Cerebellar cortex (tissue), 1 donor: ENCODE measurements around the gene RANBP1.

ENCODE experiments used
- DNase-seq: peaks from one replicate; pipeline ENCODE4 v3.0.0-alpha.2; 2015; ENCODE audit warnings: low spot score

Gene RANBP1

DNA sequence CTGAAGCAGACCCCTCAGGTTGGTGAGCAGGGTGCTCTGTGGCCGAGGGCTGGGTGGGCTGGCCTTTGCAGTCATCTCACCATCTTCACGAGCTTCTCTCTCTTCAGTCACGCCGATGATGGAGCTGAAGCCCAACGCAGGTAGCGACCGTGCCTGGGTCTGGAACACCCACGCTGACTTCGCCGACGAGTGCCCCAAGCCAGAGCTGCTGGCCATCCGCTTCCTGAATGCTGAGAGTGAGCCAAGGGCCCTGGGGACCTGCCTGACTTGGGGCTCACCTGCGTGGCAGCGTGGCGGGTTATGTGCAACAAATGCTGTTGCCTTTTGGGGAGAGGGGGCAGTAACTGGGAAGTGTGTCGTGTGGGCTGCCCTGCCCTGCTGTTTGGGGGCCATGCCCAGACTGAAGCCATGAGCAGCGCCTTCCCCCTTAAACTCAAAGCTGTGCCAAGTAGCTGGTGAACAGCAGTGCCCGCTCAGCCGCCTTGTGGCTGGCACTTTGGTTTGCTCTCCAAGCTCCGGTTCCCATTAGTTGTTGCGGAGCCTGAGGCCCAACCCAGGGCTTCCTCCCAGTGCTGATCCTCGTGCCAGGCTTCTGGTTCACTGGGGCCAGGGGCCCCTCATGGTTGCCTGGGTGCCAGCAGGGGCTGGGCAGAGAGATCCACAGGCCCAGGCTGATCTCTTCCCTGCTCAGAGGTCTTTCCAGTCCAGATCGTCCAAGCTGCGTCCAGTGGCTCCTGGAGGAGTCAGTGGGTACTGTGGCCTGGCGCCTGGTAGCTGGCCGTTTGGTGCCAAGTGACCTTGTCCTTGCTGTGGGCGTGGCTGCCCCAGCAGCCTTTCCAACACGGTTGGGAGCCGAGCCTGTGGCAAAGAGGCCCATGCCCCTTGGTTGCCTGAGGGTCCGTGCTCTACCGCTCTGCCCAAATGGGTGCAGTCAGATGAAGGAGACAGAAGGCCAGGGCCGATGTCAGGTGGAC lies 9.6 kb downstream of the RANBP1 start:
- DNase-seq: no peak

DNA sequence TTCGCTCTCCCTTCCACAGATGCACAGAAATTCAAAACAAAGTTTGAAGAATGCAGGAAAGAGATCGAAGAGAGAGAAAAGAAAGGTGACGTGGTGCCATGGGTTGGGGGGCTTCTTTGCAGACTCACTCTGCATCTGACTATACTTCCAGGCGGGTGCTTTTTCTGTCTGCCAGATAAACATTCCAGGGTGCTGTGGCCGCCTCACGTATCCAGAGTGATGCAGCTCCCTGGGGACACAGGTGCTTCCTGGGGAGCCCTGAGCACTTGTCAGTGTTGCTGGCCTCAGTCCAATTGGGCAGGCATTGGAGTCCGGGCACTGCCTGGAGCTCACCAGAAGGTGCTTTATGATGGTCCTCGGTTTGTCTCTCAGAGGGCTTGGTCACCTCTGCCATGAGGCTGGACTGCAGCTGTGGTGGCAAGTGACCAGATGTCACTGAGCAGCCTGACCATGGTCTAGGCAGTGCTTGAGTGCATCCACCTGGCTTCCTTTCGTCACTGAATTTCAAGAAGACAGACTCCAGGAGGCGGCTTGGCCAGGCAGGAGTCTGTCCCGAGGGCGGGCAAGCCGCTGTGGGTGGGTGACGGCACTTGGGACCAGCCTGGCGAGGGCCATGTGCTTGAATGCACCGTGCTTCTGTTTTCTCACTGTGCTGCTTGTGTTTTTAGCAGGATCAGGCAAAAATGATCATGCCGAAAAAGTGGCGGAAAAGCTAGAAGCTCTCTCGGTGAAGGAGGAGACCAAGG lies 10.6 kb downstream of the RANBP1 start:
- no peak for DNase-seq

DNA sequence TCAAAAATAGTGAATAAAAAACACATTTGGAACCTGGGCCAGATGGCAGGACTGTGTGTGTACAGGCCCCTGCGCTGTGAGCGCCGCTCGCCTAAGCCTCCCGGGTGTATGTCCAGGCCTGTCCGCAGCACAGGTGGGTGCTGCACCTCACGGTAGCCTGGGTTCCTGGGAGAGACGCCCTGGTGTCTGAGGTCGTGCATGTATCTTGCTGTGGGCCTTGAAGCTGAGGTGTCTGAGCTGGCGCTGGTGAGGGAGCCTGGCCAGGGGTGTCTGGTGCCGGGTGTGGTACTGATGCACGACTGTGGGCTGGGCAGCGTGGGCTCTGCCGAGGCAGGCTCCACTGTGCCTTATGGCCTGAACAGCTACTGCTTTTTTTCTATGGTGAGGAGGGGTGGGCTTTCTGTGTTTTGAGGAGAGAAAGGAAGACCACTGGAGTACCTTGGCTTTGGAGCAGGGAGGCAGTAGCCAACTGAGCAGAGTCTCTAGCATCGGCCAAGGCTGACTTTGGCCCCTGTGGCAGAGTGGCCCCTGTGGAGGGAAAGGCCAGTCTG lies 11.5 kb downstream of the RANBP1 start:
- DNase-seq: no peak

DNA sequence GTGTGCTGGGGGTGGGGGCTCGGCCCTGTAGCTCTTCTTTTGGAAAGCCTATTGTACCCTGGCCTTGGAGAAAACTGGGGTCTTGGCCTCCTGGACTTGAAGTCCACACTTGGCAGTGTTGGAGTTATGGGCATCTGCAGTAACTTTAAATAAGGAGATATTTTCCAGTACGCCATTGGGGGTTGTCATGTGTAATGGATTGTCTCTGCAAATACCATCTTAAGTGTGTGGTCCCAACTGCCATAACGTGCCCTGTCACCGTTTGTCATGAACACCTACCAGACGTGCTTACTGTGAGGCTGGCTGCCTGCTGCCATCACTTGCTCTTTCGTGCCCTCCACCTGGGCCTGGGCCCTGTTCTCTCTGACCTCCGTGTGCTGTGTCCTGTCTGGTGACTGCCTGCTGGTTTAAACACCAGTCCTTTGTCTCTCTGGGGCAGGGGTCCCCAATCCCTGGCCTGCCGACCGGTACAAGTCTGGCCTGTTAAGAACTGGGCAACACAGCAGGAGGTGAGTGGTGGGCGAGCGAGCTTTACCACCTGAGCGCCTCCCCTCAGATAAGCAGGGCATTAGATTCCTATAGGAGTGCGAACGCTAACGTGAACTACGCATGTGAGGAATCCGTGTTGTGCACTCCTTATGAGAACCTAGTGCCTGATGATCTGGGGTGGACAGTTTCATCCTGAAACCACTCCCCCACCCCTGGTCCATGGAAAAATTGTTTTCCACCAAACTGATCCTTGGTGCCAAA lies 12.1 kb downstream of the RANBP1 start:
- no peak for DNase-seq

DNA sequence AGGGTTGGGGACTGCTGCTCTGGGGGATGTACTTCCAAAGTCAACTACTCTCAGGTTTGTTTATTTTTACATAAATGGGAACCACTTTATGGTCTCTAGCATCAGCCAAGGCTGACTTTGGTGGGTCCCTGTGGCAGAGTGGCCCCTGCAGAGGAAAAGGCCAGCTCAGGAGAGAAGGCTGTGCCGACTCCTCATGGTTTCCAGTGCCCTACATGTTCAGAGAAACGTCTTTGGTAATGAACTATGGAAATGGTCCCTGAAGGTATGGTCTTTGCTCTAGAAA lies 12.7 kb downstream of the RANBP1 start:
- DNase-seq: no peak

DNA sequence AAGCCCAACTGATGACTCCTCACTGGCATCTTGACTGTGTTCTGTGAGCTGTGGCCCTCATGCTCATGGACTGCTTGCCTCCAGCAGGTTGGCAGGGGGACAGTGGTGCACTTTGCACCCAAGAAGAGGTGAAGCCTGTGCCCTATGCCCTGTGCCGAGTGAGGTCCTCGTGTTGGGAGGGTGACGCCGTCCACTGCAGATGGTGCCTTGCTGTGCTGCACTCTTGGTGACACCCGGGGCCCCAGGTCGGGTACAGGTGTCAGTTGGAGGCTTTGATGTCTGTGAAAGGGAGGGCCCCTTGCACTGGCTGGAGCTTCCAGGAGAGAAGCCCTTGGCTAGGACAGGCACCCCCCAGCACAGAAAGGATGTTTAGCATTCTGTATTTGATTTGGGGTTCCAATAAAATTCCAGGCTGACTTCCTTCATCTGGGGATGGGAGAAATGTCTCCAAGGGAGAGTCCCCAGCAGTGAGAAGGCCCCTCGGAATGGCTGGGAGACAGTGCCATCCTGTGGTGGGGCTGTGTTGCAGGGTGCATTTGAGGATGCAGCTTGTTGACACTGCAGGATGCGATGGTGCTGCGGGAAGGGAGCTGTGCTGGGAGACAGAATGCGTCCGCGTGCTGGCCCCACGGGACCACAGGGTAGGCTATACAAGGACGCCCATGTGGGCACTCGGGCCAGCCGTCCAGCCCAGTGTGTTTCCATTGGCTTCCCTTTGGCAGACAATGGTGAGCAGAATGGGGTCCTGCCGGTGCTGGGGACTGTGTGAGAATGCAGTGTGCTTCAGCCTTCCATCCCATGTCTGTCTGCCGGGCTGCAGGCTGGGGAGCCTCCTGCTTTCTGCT lies 13.2 kb downstream of the RANBP1 start:
- peak; percentile 79 for DNase-seq

DNA sequence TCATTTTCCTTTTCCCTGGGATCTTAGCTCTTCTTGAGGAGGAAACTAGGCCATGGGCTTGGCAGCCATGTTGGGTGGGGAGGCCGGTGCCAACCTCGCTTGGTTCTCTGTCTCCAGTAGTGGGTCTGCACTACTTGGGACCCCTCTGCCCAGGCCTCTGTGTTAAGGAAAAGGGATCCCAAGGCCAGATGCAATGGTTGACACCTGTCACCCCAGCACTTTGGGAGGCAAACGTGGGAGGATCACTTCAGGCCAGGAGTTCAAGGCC lies 13.8 kb downstream of the RANBP1 start:
- DNase-seq: no peak

DNA sequence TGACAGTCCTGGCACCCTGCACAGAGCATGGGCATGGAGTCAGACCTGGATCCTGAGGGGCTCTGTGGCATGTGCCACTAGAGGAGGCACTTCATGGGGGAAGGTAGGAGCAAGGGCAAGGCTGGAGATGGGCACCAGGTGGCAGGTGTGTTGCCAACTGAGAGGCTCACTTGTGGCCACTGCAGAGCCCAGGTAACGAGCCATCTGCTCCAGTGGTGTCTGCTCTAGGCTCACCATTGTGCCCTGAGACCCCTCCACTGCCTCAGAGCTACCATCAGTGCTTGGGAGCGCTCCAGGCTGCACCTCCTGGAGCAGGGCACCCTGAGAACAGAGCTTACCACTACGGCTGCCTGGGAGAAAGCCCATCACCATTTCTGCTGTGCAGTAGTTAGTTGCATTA lies 14.4 kb downstream of the RANBP1 start:
- no peak for DNase-seq

DNA sequence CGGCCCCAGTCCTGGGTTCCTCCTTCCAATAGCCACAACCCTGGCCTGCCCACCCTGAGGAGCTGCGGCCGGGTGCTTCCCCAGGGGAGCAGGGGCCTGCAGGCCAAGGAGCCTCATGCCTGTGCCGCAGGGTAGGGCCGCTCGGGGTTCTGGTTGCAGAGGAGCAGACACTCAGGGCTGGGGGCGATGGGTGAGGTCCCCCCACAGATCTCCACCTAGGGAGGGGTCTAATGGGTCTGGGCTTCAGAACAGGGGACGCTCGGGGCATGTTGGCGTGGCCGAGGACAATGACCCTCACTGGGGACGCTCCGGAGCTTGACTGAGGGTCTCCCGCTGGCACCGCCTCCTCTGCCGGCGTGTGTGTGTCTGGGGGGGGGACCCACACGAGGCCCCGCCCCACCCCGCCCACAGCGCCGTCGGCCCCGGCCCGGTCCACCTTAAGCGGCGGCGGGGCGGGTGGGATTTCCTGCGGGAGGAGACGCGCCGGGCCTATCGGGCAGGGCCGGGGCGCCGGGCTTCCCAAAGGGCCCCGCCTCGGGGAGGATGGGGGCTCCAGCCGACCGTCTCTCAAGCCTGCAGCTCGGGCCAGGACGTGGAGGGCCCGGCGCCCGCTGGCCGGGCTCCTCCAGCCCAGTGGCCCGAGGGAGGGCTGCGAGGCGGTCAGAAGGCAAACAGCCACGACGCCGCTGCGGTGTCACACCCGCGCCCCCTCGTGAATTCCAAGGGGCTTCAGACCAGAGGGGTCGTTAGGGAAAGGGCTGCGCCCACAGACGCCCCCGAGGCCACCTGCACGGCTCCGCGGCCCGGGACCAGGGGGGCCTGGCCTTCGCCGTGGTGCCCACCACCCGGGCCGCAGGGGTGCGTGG lies 15.1 kb downstream of the RANBP1 start:
- DNase-seq: peak; percentile 84

DNA sequence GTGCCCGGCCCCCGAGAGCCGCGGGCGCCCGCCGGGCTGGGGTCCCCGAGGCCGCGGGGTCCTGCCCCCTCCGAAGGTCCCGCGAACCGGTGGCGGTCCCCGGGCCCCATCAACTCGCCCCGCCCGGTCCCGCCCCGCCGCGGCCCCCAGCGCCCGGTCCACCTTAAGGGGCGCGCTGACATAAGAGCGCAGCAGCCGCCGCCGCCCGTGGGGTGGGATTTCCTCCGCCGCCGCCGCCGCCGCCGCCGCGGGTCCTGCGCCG lies 15.6 kb downstream of the RANBP1 start, which contains the start of gene ZDHHC8:
TSS of gene ZDHHC8 (plus strand) at position 208 of the 262 bp plus-strand sequence. CDS start 144 bp downstream, outside the sequence.
- DNase-seq: no peak

DNA sequence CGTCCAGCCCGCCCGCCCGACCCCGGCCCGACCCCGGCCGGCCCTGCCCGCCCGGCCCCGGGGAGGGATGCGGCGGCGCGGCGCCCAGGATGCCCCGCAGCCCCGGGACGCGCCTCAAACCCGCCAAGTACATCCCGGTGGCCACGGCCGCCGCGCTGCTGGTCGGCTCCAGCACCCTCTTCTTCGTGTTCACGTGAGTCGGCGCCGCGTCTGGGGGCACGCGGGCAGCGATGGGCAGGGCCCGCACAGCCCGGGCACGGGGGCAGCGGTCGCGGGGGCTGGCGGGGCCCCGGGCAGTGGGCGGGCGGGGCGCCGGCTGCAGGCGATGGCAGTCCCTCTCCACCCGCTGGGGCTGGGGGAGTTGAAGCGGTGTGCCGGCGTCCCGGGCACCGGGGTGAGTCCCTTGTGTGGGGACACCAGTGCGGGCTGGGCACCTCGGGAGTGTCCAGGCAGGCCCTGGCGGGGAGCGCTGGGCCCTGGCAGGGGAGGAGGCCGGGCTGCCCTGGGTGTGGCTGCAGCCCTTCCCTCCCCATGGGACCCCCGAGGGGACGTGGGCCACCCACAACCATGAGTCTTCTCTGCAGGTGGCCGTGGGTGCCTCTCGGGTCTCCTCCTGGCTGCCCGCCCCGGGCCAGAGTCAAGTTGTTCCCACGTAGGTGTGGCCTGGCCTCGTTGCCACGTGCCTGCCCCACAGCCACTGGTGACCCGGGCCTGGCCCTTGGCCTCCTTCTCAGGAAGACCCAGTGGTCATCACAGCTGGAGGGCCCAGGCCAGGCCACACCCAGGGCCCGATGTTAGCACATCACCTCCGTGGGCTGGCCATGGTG lies 16.2 kb downstream of the RANBP1 start:
- DNase-seq: no peak

DNA sequence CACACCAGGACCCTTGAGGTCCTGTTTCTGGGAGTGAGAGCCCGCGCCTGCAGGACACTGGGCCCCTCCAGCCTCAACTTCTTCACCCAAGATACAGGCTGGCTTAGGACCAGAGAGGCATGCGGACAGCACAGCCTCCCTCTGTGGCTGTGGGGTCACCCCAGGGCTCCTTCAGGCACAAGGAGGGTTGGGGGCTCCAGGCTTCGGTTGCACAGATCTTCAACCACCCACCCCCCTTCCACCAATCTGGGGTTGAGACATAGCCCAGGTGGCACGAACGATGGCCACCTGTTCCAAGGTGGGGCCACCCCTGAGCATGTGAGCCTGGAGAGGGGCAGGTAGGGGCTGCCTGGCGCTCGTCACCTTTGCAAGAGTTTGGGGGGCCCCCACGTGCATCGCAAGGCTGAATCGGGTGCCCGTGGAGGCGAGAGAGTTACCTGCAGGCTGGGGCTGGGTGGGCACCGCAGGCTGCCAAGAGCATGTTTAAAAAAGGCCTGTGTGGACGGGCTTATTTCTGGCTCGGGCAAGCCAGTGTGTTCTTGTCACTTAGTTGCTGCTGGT lies 16.9 kb downstream of the RANBP1 start:
- no peak for DNase-seq

DNA sequence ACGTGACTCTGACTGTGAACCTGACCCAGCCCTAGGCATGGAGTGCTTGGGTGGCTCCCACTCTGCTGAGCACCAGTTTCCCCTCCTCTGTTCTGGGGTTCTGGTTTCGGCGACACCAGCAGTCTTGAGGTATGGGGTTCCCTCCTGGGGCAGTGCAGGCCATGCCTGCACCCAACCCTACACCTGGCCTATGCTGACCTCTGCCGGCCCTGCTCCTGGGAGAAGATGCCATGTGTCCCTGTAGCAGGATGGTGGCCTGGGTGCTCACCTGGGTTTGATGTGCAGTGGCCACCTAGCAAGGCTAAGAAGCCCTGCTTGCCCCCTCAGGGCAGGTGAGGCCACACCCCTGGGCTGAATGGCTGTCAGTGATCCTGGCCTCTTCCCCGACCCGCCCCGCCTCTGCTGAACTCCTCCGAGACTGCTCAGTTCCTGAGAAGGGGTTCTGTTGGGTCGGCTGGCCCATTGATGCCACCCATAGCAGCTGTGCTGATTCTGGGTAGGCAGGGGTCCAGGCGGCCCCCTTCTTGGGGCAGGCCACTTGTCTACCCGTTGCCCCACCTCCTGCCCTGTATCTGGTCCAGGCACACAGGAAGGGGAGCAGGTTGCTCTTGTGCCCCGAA lies 18.1 kb downstream of the RANBP1 start:
- no peak for DNase-seq

DNA sequence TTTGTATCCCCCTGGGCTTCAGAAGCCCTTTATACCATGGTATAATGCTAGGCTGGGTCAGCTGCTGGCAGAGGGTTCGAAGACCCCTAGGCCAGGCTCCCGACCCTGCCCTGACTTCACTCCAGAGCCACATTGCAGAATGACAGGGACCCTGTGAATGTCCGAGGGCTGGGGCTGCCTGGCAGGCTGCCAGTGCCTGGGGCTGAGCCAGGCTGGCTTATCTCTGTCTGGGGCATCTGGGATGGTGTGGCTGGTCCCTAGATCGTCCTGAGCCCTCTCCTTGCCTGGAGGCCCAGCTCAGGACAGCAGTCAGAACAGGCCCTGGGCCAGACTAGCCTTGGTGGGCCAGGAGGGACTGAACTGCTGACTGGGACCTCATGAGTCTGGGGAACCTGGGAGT lies 19.4 kb downstream of the RANBP1 start:
- no peak for DNase-seq

DNA sequence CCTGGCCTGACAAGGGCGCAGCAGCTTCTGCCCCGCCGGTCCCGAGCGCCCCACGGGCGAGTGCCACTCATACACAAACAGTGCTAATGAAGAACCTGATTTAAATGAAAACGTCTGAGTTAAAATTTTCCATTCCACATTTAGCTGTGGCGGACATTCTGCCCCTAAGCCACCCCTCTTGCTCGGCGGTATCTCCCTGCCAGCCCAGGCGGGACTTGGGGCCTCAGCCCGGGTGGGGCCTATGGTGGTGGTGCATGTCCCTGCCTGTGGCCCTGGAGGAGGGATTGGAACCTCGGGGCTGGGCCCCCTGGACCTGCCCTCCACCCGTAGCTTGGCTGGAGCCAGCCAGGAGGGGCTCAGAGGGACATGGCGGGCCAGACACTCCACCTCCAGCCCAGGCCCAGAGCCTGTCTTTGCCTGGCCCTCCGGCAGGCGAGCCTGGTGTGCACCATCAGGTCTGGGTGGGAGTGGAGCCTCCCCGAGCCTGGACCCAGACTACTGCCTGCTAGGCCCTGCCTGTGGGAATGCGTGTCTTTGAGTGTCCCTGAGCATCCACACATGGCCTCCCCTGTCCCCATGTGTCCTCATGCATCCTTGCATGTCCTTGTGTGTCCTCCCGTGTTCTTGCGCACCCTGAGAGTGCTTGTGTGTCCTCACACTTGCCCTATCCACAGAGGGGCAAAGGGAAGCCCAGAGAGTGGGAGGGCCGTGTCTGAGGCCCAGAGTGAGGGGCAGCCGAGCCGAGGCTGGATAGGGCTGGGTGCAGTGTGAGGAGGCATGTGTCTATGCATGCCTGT lies 20.1 kb downstream of the RANBP1 start:
- DNase-seq: no peak

DNA sequence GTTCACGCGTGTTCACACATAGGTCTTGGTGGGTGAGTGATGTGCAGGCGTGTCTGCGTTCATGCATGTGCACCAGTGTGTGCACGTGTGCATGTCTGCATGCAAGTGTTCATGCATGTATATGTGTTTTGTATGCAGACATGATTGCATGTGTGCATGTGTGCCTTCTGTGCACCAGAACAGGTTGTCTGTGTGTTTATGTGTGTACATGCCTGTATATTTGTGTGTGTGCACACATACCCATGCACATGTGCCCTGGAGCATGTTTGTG lies 20.6 kb downstream of the RANBP1 start:
- DNase-seq: no peak

DNA sequence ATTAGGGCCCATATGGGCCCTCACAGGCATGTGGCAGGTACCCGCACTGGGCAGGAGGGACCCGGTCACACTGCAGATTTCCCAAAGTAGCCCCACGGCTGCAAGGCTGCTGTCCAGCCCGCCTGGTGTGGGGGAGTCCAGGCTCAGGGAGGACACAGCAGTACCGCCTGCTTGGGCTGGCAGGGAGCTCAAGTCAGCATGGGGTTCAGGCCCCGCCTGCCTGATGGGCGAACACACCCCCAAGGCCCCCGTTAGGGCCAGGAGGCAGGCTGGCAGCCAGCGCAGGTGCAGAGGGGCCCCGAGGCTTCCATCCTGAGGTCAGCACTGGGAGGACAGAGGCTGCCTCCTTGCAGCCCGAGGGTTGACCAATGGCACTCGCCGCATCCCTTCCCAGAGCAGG lies 21.2 kb downstream of the RANBP1 start:
- DNase-seq: no peak

DNA sequence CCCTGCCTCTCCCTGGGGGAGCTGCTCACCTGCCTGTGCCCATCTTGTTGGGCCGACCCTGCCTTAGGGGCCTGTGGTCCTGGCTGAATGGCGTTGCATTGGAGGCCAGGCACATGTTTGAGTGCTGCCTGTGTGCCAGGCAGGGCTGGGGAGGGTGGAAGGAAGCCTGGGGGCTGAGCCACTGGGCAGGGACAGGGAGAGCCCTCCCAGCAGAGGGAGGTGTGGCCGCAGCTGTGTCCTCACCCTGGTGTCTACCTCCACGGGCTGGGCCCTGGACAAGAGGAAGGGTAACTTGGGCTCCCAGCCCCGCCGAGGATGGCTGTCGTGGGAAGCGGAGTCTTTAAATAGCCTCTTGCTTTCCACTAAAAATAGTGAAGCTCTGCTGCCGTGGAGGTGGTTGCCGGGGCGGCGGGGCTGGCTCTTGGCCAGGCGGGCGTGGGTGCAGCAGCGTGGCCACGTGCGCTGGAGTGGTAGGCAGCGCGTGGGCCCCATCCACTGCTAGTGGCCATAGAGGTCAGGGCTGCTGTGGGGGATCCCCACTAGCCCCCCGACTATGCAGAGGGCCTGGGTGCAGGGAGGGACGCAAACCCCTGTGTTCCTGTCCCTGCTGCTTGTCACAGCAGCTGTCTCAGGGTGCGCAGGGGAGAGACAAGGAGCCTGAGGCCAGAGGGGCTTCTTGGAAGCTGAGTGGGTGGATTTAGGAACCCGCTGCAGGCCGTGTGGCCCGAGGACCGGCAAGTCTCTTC lies 21.9 kb downstream of the RANBP1 start:
- DNase-seq: no peak
